Measurements from ENCODE around the gene PHACTR1.
"Not testable (repeated sequence)": the region's sequence is repeated elsewhere in the genome, so short reads cannot be mapped to it uniquely, and the experiment has no call there.

The PHACTR1 gene

DNA sequence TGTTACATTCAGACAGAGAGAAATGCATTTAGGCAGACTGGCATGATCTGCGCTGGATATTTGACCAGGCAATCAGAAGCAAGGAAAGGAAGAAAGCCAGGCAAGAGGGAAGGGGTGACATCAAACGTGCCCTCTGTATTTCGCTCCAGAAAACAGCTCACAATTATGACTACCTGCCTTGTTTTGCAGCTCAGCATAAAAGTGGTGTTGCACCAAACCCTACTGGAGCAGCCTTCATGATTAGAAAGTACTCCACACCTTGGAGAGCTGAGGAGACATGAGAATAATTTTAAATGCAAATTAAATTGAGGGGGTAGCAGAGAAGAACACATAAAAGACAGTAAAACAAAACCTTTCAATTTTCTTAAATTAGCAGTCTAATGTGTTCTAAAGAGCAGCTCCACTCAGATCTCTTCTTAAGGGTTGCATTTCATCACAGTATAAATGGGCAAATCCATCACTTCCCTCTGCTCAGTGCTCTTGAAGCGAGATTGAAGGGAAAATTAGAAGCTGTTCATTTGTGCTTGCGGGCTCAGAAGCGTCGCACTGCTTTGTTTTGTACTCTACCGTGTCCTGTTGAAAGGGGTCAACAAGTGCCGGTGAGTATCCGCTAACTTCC is at the start of gene PHACTR1:
PHACTR1 (plus strand) TSS at position 470 of the 619 bp plus-strand sequence.
- no peak for DNase-seq (ENCODE audit: low read depth in 3 of 3)

DNA sequence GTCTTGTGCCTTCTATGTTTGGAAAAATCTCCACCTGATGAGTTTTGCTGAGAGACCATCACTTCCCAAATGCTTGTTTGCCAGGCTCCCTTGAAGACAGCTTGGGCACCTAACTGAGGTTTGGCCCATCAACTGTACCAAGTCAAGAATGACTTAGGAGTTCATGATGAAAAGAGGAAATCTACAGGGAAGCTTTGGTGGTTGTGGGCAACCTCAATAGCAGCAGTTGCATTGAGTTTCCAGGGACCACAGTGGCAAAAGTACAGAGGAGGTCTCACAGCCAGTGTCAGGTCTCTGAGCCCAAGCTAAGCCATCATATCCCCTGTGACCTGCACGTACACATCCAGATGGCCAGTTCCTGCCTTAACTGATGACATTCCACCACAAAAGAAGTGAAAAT is 49.7 kb upstream of the PHACTR1 start:
- DNase-seq (ENCODE audit: low read depth in 3 of 3), result no peak

- no peak for DNase-seq (ENCODE audit: low read depth in 3 of 3)
These were observed 40.6 kb upstream of the PHACTR1 start for GRCh38 chr6:12675931-12676330.

GRCh38 chr6:12679341-12679740 is 37.2 kb upstream of the PHACTR1 start:
- DNase-seq (ENCODE audit: low read depth in 3 of 3), result no peak

- no peak for DNase-seq (ENCODE audit: low read depth in 3 of 3)
These were observed 23.4 kb upstream of the PHACTR1 start for GRCh38 chr6:12693122-12693521.

GRCh38 chr6:12698298-12698697 is 18.3 kb upstream of the PHACTR1 start:
- DNase-seq (ENCODE audit: low read depth in 3 of 3), result no peak

DNA sequence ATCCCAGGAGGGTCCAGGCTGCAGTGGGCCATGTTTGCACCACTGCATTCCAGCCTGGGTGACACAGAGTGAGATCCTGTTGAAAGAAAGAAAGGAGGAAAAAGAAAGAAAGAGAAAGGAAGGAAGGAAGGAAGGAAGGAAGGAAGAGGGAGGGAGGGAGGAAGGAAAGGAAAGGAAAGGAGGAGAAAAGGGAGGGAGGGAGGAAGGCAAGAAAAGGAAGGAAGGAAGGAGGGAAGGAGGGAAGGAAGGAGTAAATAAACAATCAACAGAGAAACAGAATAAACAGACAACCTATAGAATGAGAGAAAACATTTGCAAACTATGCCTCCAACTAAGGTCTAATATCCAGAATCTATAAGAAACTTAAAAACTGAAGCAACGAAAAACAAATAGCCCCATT is 11.6 kb upstream of the PHACTR1 start:
- DNase-seq (ENCODE audit: low read depth in 3 of 3), result no peak

- DNase-seq (ENCODE audit: low read depth in 3 of 3), result no peak
These were observed 7.5 kb upstream of the PHACTR1 start for GRCh38 chr6:12709116-12709515.

DNA sequence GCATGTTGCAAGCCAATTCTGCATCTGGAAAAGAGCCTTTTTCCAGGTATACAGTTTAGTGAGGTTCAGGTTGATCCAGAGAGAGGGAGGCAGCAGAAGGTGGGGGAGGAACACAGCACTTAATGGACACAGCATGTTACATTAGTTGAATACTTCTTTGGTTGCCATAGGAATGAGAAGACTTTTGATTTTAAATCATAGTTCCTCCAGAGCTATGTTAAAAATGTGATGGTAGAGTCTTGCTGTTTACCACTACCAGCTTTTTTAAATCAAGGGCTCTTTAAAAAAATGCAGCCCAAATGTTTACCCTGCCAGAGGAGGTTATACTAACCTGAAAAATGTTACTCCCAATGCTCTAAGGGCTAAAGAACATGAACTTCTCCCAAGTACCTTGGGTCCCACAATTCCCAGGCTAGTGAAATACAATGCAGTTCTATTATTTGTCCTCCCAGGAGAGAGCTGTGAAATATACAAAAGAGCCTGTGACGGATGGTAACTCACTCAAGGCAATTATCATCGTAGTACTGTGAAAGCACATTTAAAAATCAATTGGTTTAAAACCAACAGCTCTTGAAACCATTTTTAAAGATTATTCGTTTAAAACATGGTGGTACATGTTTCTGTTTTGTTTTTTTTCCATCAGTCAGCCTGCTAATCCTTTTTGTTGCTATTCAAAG is 6.9 kb upstream of the PHACTR1 start:
- DNase-seq (ENCODE audit: low read depth in 3 of 3), result no peak

DNA sequence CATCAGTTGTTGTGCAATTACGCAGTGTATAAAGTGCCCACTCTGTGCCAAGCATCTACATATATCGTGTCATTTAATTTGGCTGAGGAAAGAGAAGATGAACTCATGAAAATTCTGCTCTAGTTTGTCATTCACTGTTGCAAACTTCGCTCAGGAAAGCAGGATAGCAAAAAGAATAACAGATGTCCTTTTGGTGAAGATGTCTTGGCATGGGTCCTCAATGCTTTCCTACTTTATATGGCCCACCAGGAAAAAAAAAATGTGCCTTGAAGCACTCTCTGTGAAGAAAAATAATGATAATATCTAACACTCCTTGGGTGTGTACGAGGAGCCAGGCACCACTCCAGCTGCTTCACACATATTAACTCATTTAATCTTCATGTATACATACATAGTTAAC is 5.6 kb upstream of the PHACTR1 start:
- no peak for DNase-seq (ENCODE audit: low read depth in 3 of 3)

GRCh38 chr6:12714022-12714421 is 2.5 kb upstream of the PHACTR1 start:
- no peak for DNase-seq (ENCODE audit: low read depth in 3 of 3)

- no peak for DNase-seq (ENCODE audit: low read depth in 3 of 3)
These were observed 1.1 kb upstream of the PHACTR1 start for GRCh38 chr6:12715437-12715836.

DNA sequence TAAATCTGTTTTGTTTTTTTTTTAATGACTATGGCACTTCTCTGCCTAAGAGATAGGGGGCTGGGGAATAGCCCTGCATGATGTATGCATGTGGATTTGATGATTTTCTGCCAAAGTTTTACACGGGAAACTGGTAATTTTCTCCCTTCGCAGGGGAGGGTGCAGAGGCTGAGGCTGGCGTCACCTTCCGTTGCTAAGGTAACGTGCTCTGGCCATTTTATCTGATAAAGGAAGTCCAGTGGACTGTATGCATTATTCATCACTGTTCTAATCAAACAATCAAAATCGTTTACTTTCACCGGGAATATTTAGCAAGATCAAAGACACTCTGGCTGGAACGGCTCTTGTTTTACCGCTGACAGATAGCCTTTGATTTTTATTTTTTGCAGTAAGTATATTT is 789 bp downstream of the PHACTR1 start:
- no peak for DNase-seq (ENCODE audit: low read depth in 3 of 3)

DNA sequence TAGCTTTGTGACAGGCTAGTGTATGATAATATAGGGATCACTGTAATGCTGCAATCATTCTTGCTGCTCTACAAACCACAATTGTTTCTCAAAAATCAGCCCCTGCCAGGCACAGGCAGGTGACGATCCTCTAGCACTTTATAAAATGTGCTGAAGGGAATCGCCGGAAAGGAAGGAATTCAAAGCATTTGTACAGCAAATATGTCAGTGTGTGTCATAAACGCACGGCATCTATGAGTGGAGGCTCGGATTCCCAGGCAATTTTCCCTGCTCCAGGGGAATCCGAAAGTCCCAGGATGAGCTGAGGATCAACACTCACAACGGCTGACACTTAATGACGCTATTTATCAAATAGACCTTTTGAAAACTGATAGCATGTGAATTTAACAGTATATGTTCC is 1.4 kb downstream of the PHACTR1 start:
- no peak for DNase-seq (ENCODE audit: low read depth in 3 of 3)

DNA sequence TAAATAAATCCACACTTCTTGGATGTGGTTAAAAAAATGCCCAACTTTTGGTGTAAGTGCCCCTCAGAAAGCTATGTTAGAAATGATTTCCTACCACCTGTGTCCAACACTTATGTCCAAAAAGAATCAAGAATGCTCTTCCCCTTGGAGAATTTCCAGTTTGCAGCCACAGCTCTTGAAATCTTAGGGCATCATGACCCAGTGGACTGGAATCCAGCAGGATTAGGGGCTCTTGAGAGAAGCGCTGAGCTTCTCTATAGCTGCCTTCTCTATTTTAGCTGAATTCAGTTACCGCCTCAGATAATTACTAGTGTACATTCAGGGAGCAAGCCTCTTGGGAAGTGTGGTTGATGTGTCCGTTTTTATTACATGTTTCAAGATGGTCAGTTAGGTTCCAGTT is 2.5 kb downstream of the PHACTR1 start:
- no peak for DNase-seq (ENCODE audit: low read depth in 3 of 3)

- DNase-seq (ENCODE audit: low read depth in 3 of 3), result no peak
These were observed 3.7 kb downstream of the PHACTR1 start for GRCh38 chr6:12720310-12720709.

DNA sequence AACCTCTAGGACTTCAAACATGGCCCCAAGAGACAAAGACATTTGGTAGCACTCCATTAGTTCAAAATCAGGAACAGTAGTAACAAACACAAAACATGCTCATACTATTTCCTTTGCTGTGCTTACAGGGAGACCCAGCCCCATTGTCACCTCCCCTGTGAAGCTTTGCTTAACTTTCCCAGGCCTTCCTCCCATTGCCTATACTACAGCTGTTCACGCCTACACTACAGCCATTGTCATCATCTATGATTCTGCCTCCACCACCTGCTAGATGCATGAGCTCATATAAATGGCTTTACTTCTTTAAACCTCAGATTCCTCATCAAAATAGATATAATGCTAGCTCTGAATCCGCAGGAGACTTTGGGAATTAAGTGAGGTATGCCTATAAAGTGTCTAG is 8.7 kb downstream of the PHACTR1 start:
- no peak for DNase-seq (ENCODE audit: low read depth in 3 of 3)

GRCh38 chr6:12729467-12729866 is 12.9 kb downstream of the PHACTR1 start:
- DNase-seq (ENCODE audit: low read depth in 3 of 3), result no peak

DNA sequence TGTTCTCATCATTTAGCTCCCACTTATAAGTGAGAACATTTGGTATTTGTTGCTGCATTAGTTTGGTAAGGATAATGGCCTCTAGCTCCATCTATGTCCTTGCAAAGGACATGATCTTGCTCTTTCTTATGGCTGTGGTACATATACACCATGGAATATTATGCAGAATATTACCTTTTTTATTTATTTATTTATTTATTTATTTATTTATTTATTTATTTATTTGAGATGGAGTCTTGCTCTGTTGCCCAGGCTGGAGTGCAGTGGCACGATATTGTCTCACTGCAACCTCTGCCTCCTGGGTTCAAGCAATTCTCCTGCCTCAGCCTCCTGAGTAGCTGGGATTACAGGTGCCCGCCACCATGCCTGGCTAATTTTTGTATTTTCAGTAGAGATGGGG is 14.2 kb downstream of the PHACTR1 start:
- DNase-seq (ENCODE audit: low read depth in 3 of 3), result not testable (repeated sequence)

GRCh38 chr6:12733876-12734275 is 17.3 kb downstream of the PHACTR1 start:
- DNase-seq (ENCODE audit: low read depth in 3 of 3), result no peak

GRCh38 chr6:12735786-12736185 is 19.2 kb downstream of the PHACTR1 start:
- DNase-seq (ENCODE audit: low read depth in 3 of 3), result no peak

DNA sequence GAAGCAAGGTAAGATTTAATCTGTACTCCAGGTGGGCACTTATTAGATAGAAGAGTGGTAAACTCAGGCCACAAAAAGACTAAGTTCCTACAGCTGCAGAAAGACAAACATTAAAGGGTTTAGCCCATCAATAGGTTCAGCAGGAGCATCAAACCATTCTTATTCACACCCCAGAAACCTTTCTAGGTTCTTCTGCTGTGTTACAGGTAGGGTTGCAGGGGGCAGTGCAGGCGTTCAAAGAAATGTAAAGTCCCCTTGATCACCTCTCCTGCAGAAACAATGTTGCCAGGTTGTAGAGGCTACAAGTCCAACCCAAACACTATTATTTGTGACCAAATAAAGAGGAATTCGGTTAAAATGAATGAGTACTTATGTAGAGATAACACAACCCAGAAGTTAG is 31.8 kb downstream of the PHACTR1 start:
- no peak for DNase-seq (ENCODE audit: low read depth in 3 of 3)

DNA sequence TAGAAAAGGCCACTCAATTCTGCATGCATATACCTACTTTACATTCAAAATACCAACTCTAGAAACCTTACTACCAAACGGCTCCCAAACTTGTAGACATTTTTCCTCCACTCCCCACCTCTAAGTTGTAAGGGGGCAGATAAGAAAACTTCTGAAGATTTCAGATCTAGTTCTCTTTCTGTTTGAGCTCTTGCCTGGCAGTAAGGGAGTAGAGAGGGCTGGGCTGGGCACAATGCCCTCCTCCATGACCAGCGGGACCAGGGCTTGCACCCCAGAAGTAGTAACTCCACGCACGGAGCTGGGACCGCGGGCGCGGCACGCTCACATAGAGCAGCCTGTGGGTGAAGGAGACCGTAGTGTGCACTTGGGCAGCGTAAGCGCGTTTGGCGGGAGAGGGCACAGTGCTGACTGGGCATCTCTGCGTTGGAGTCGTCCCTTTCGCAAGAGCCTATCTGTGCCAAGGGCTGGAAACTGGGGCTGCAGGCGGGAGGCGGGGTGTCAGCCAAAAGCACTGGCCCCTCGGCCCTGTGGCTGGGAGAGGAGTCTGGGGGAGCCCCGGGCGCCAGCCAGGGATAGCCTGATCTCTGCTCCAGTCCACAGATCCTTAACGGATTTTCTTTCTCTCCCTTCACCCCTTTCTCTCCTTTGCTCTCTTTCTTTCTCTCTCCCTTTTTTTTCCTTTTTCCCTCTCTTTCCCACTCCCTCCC is 32.4 kb downstream of the PHACTR1 start:
- no peak for DNase-seq (ENCODE audit: low read depth in 3 of 3)
